ENCODE results near the gene GLYATL3.

GLYATL3 gene

DNA sequence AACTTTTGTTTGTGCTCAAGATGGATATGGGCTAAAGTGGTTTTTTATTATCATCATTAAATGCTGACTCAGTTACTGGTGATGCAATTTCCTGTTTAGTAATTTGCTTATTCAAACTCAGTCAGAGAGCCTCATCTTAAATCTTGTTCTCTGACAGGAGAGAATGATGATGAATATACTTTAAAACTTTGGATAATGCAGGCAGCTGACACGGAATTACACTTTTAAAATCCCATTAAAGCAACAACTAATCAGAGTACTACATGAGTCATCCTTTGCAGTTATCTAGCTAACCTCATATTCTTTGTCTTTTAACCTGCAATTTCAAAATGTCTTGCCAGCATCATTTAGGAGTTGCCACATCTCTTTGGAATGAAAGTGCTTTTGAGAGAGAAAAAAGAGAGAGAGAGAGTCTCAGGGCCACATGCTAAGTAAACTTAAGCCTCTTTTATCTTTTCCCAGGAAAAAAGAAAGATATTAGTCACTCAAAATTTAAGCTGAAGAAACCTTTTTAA is 41.5 kb downstream of the GLYATL3 start:
- peak in 1 of 42 donors; percentile 14 for DNase-seq
- intact Hi-C loops (cut with DNase I) = no loop called here

- intact Hi-C loops (cut with DNase I) = no loop called here
- no peak for DNase-seq
Measured at GRCh38 chr6:49541936-49542335, 42.2 kb downstream of the GLYATL3 start.

GRCh38 chr6:49543087-49543858 is 43.5 kb downstream of the GLYATL3 start:
- intact Hi-C loops (cut with DNase I) = no loop called here
- no peak for DNase-seq

DNA sequence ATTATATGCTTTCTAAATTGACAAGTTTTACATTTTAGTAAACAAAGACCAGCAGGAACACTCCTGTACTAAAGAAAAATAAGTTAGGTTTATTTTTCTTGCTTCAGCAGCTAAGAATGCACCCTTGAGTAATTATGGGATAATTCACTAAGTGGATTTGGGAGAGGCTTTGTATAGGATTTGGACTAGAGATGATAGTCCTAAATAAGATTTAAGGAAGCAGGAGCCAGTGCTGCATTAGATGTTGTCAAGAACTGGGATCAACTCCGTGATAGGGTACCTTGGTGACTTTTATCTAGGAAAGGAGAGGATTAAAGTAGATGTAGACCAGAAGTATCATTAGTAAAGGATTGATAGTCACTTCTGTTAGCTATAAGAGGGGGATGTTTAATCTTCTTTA is 46.6 kb downstream of the GLYATL3 start:
- intact Hi-C loops (cut with DNase I) = no loop called here

GRCh38 chr6:49548613-49549304 is 49.0 kb downstream of the GLYATL3 start:
- intact Hi-C loops (cut with DNase I) = no loop called here
- peak in 5 of 42 donors; percentile 20 to 50 (median 26) for DNase-seq

More for the DNA sequence above, 46.6 kb downstream of the GLYATL3 start:
- DNase-seq = no peak

GRCh38 chr6:49549691-49550491 is 50.2 kb downstream of the GLYATL3 start:
- intact Hi-C loops (cut with DNase I) = no loop called here
- DNase-seq = no peak

DNA sequence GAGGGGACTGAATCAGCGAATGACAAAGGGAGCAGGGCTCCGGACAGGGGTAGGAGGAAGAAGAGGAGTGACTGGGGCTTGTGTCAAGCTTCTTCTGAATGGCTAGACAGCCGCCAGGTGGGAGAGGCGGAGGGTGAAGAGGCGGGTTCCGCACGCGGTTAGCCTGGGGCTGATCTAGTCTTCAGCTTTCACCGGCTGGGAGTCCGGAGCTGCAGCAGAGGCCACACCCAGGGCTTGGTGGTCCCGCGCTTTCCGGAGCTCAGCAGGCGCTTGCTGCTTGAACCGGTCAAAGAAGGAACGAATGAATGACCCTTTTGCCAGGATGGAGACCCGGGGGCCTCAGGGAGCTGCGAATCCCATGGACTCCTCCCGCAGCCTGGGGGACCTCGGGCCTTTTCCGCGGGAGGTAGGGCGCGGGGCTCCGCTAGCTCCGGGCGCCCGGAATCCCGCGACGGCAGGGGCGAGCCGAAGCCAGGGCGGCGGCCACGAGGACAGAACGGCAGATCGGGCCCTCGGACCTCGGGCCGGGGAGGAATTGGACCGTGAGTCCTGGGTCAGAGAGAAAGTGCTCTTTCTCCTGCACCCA is 50.9 kb downstream of the GLYATL3 start, which contains the start of gene C6orf141:
C6orf141 (plus strand) TSS at position 177 of the 586 bp plus-strand sequence; CDS start at position 302, 125 bp downstream.
- intact Hi-C loops (cut with DNase I) = no loop called here
- DNase-seq = peak in 39 of 42 donors; percentile 16 to 78 (median 51)

DNA sequence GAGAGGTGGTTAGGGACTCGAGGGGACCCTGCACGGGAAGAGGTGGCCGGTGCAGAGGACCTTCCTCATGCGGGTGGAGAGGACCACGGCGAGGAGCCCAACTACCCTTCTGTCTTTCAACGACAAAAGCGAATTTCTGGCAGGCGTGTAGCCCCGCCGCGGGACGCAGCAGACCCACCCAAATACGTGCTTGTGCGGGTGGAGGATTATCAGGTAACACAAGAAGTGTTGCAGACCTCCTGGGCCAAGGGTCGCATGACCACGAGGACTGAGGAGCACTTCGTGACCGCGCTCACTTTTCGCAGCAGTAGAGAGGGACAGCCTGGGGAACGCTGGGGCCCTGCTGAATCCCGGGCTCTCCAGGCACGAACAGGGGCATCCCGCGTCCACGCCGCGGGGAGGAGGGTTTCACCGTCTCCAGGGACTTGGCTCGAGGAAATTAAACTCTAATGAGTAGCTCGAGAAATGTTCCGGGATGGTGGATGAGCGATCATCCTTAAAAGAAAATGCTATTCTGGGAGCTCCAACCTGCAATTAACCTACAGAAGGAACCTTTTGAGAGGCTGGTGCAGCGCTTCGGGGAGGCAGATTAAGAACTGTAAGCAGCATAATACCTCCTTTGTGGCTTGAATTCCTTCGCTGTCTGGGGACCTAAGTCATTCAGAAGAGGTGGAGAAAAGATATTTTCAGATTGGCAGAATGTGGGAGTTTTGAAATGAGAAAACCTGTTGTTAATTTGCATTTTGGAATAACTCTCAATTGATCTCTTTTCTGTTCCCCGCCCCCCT is 51.5 kb downstream of the GLYATL3 start:
- DNase-seq = peak in 34 of 42 donors; percentile 16 to 77 (median 40)
- intact Hi-C loops (cut with DNase I) = no loop called here

- intact Hi-C loops (cut with DNase I) = no loop called here
- peak in 8 of 42 donors; percentile 26 to 71 (median 42) for DNase-seq
Measured at GRCh38 chr6:49551866-49552129, 52.1 kb downstream of the GLYATL3 start.

- intact Hi-C loops (cut with DNase I) = no loop called here
- no peak for DNase-seq
Measured at GRCh38 chr6:49552596-49552995, 52.9 kb downstream of the GLYATL3 start.

DNA sequence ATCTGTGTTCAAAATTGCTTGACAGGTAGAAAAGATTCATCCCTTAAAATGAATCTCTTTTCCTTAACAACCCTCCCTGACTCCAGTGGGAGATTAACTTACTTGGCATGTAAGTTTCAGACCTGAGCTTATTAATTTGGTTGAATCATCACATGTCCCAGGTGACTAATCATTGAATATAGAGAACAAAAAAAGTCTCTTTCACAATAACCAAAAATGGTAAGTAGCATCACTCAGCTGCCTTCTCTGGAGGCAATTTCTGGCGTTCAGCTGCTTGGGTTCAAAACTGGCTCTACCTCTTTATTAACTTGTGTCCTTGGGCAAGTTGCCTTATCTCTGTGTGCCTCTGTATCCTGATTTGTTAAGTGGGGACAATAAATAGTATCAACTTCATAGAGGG is 53.7 kb downstream of the GLYATL3 start:
- intact Hi-C loops (cut with DNase I) = no loop called here
- peak in 7 of 42 donors; percentile 1 to 56 (median 36) for DNase-seq

DNA sequence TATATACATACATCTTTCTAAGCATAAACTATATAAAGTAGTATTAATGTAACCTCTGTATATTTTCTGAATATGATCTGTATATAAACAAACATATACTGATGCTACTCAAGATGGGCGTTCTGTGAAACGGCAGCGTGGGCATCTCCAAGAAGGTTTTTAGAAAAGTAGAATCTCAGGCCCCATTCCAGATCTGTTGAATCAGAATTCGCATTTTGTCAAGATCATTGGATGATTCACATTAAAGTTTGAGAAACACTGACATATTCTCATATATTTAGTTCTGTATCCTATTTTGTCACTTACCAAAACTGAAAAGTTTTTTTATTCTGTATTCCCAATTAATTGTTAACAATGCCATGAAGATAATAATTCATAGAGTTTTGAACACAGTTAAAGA is 56.2 kb downstream of the GLYATL3 start:
- DNase-seq = no peak
- intact Hi-C loops (cut with DNase I) = no loop called here

- intact Hi-C loops (cut with DNase I) = no loop called here
- peak in 10 of 42 donors; percentile 8 to 60 (median 38) for DNase-seq
Measured at GRCh38 chr6:49556429-49556837, 56.7 kb downstream of the GLYATL3 start.

DNA sequence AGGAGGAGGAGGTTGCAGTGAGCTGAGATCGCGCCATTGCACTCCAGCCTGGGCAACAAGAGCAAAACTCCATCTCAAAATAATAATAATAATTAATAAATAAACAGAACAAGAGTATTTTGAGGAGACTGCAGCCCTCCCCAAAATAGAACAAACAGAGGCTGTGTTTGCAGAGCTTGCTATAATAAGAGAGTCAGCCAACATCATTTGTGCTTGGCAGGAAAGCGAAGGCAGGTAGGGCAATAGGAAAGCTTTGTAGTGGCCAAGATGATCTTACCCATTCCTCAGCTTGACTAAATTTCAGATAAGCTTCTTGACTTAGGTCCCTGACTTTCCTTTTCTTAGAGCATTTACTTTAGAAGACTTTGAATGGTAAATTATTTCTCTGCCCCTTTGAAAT is 57.5 kb downstream of the GLYATL3 start:
- intact Hi-C loops (cut with DNase I) = no loop called here
- no peak for DNase-seq

DNA sequence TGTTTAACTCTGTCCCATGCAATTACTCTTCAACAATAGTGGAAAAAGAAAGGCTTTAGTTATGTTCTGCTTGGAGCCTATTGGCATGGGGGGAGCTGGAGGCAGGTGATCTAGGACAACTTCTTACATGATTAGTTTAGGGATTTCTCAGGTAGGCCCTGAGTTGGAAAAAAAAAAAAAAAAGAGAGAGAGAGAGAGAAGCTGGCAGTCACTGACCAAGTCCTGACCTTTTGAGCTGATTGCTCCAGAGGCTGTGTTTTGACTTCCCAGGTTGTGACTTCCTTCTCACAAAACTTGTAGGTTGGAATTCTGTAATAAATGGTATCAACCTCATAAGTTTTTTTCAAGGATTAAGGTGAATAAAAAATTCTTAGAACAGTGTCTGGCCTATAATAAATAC is 58.5 kb downstream of the GLYATL3 start:
- DNase-seq = no peak
- intact Hi-C loops (cut with DNase I) = no loop called here

GRCh38 chr6:49563006-49563886 is 63.5 kb downstream of the GLYATL3 start:
- intact Hi-C loops (cut with DNase I) = no loop called here
- DNase-seq = no peak

DNA sequence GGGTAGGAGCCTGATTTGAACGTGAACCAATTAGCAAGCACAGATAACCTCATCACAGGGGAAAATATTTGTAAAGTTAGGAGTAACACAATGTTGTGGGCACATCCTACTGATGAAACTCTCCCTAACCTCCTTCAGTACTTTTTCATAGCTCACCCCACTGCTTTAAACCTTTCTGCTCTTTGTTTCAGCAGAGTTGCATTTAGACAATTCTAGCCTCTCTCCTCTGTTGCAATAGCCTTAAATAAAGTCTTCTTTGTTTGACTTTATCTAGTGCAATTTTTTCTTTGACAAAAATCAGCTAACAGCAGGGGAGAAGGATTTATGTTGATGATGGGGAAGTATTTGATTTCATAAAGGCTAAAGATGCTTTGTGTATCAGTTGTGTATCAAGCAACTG is 64.8 kb downstream of the GLYATL3 start:
- intact Hi-C loops (cut with DNase I) = no loop called here
- no peak for DNase-seq

GRCh38 chr6:49565261-49565660 is 65.5 kb downstream of the GLYATL3 start:
- intact Hi-C loops (cut with DNase I) = no loop called here
- DNase-seq = no peak

Measured in head of caudate nucleus (tissue), 42 donors.